Activated naive CD4-positive, alpha-beta T cell (primary cell): ENCODE results near the gene COMMD1.
"Not testable (repeated sequence)": the region's sequence is repeated elsewhere in the genome, so short reads cannot be mapped to it uniquely, and the experiment has no call there.

Source experiments
- DNase-seq, 4 experiments: peaks; one replicate each; lab custom pipeline; 2025; lab: John Stamatoyannopoulos, UW

COMMD1 gene

GRCh38 chr2:62142054-62142453 is 236.6 kb downstream of the COMMD1 start:
- no peak for DNase-seq

DNA sequence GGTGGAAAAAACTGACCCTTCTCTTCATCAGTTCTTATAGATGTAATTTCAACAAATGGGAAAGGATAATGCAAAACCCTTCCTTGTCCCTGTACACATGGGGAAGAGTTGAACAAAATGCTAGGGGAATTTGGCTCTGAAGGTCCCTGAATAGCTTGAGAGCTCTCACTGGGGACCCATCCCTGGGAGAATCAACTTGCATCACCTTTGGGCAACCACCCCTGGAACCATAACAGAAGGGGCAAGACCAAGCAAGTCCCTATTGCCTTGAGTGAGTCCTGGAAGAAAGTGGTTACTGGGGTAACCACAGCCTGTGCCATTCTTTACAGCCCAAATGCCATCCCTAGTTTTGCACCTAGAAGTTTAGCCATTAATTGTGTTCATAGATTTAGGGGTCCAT is 238.2 kb downstream of the COMMD1 start:
- DNase-seq: no peak

- DNase-seq: no peak
These were observed 239.4 kb downstream of the COMMD1 start for GRCh38 chr2:62144689-62145477.

DNA sequence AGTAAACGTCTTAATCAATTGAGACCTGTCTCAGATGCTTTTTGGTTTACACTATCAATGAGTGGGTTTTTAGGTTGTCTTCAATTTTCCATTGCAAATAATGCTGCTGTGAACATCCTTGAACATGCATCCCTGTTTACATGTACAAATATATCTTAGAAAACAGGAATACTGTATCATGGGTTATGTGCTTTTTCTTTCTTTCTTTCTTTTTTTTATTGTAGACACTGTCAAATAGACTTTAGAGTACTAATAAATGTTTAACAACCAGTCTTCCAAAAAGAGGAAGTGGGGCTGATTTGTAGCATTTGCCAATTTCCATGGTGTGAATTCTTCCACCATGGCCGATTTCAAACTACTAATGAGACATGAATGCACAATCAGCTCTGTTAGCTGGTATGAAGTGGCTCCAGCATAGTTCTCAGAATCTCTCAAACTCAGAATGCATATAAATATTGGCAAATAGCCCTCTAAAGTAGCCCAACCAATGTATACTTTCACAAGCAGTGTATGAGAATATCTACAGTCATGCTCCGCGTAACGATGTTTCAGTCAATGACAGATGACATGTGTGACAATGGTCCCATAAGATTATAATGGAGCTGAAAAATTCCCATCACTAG is 240.1 kb downstream of the COMMD1 start:
- no peak for DNase-seq

GRCh38 chr2:62146790-62147189 is 241.3 kb downstream of the COMMD1 start:
- peak in 2 of 4 experiments; percentile 6 to 18 for DNase-seq

- no peak for DNase-seq
These were observed 242.3 kb downstream of the COMMD1 start for GRCh38 chr2:62147610-62148301.

- no peak for DNase-seq
These were observed 244.2 kb downstream of the COMMD1 start for GRCh38 chr2:62149708-62150107.

GRCh38 chr2:62150597-62151305 is 245.3 kb downstream of the COMMD1 start:
- no peak for DNase-seq

GRCh38 chr2:62151306-62151638 is 245.8 kb downstream of the COMMD1 start:
- DNase-seq: no peak

- no peak for DNase-seq
These were observed 246.5 kb downstream of the COMMD1 start for GRCh38 chr2:62152000-62152399.

- DNase-seq: no peak
These were observed 251.5 kb downstream of the COMMD1 start for GRCh38 chr2:62156861-62157496.

DNA sequence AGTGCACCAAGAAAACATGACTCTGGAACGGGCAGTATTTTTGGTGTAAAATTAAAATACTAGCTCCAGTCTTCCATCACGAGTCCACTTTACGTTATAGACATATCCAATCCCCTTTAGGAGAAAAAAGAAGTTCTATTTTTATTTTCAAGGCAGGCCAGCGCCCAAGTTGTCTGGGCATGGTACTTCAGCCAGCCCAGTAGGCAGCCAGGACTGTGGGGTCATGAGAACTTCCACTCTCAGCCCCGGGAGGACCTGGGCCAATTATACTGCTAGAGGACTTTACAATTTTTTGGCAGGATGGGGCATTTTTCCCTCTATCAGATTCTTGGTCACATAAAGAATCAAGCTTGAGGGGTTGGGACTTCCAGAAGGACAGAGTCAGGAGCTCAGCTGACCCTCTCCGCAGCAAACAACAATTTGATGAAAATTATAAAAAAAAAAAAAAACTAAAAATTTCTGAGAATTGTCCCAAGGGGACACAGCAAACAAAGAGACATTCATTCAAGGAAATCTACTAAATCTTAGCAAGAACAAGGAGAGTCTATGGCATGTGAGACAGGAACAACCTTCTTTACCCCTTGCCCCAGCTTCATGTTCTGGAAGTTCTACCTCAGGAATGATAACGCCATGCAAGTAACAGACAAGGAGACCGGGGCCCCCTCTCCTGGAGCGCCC is 253.1 kb downstream of the COMMD1 start:
- no peak for DNase-seq

DNA sequence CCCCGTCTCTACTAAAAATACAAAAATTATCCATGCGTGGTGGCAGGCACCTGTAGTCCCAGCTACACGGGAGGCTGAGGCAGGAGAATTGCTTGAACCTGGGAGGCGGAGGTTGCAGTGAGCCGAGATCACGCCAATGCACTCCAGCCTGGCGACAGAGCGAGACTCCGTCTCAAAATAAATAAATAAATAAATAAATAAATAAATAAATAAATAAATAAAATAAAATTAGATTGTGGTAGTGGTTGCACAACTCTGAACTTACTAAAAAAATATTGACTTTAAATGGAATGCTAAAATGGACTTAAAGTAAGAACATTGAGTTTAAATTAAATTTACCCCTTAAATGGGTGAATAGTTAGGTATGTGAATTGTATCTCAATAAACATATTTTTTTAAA is 255.2 kb downstream of the COMMD1 start:
- not testable (repeated sequence) for DNase-seq

DNA sequence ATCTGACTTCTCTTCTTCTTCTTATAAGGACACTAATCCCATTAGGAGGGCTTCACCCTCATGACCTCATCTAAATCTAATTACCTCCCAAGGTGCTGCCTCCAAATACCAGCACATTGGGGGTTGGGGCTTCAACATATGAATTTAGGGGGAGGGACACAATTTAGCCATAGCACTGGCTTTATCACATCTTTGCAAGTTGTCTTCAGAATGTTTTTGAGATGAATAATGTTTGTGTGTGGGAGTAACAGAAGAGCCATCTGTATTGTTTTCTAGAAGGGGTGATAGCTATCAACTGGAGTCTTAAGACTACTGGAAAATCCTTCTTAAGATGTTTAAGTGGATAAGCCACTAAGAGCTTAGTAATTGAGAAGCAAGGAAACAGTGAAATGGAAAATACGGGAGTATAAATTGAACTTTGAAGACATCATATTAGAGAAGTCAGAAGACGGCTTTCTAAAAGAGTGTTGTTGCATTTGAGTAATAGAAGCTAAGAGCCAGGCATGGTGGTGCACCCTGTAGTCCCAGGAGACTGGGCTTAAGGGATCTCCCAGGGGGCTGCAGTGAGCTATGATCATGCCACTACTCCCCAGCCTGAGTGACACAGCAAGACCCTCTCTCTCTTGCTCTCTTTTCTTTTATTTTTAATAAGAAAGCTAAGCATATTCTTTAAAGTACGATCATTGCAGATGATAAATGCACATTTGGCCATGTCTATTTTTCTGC is 257.8 kb downstream of the COMMD1 start:
- DNase-seq: no peak

GRCh38 chr2:62163834-62164233 is 258.4 kb downstream of the COMMD1 start:
- DNase-seq: no peak

DNA sequence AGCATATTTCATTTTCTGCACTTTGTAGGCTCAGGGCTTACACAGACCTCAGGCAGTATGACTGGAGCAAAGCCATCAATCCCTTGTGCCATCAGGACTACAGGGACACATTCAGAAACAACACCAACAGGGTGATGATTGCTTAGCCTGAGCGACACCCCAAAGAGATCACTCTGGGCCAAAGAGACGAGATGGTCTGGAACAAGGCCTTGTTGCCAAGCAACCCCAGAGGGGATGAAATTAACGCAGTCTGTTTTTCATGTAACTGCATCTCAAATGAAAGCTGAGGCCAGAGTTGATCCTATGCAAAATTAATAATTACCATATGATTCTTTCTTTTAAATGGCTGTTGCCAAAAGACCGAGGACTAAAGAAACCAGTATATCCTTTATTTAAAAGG is 270.3 kb downstream of the COMMD1 start:
- DNase-seq: no peak

DNA sequence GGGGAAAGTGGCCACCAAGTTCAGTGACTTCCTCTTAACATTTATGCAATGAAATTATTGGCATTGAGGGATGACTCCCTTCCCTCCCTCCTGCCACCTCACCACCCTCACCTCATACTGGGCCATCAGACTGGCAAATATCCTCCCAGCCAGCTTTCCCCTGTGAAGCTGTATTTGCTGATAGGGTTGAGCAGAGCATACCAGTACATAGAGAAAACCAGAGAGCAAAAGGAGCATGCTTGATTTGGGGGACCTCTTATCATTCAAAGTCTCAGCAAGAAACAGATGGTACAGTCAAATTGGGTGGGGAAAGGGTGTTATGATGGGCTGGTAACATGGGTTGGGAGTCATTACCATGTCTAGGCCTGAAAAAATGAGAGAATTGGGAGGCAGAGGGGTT is 271.3 kb downstream of the COMMD1 start:
- DNase-seq: no peak

GRCh38 chr2:62177392-62178049 is 272.0 kb downstream of the COMMD1 start:
- DNase-seq: no peak

- no peak for DNase-seq
These were observed 273.3 kb downstream of the COMMD1 start for GRCh38 chr2:62178741-62179271.

- DNase-seq: no peak
These were observed 275.5 kb downstream of the COMMD1 start for GRCh38 chr2:62180975-62181374.
